ENCODE results near the gene CAPN8. TPM values are rescaled to one million over a fixed set of nuclear protein-coding genes. Genes with fewer than 3 reads are reported as not detected.

Gene CAPN8
- polyA plus RNA-seq, 1 donor (not counting 4 experiments of a cell fraction or from before 2014, with no cell fraction given), result 4.7 TPM

DNA sequence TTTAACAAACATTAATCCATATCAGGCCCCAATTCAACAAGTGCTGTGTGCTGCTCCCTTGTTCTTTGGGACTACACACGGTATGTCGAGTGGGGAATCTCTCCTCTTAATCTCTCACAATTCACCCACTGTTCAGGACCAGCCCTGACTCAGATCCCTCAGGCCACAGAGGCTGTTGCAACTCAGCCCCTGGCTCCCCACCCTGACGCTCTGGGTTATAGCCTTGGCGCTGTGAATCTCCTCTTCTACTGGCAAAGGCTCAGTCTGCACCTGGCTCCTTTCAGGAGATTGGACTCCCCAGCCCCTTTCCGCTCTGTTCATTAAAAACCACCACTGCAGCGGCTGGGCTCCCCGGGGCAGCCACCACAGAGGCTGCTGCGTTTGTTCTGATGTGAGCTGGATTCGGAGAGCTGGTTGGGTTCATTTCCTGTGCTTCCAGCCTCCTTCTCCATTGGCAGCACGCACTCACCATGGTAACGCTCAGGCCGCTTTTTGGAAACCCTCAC, 13.0 kb downstream of the CAPN8 start:
- no peaks in the 10 kb centered on the region for H3K79me2 ChIP-seq (ENCODE audit: control insufficient read depth, insufficient read depth, low read length)
- FAIRE-seq (peak; percentile 92), DNase-seq (ENCODE audit: low read depth, low spot score) (no peak)
- no peaks in the 10 kb centered on the region for H4K20me1 ChIP-seq (ENCODE audit: control insufficient read depth, extremely low read depth, insufficient read depth, low read length)
- peak overlapping the region; percentile 29 for H3K27ac ChIP-seq (ENCODE audit: control insufficient read depth, insufficient read depth, low read length)
- no peak overlapping the region for H3K4me3 ChIP-seq (ENCODE audit: control insufficient read depth in 2 of 3, extremely low read depth in 1 of 3, insufficient read depth in 2 of 3, low read depth in 1 of 3, low read length in 3 of 3)
- H3K4me1 ChIP-seq (ENCODE audit: control insufficient read depth, extremely low read depth, insufficient read depth, low read length), result peaks cover 32% of the 10 kb centered on the region
- H3K4me2 ChIP-seq (ENCODE audit: control insufficient read depth, extremely low read depth, insufficient read depth, low read depth, low read length), result peak overlapping the region; percentile 63
- H2AFZ ChIP-seq (ENCODE audit: control insufficient read depth, low read length), result peak overlapping the region; percentile 60
- no peaks in the 10 kb centered on the region for H3K9me3 ChIP-seq (ENCODE audit: control insufficient read depth, low read depth, low read length)
- H3K9ac ChIP-seq (ENCODE audit: control insufficient read depth, extremely low read depth, insufficient read depth, low read length), result peak overlapping the region; percentile 19
- TF ChIP-seq EZH2 (IDR thresholded peaks at IDR 0.05; ENCODE audit: low read length), result no peak
- TF ChIP-seq, protein P1, sequence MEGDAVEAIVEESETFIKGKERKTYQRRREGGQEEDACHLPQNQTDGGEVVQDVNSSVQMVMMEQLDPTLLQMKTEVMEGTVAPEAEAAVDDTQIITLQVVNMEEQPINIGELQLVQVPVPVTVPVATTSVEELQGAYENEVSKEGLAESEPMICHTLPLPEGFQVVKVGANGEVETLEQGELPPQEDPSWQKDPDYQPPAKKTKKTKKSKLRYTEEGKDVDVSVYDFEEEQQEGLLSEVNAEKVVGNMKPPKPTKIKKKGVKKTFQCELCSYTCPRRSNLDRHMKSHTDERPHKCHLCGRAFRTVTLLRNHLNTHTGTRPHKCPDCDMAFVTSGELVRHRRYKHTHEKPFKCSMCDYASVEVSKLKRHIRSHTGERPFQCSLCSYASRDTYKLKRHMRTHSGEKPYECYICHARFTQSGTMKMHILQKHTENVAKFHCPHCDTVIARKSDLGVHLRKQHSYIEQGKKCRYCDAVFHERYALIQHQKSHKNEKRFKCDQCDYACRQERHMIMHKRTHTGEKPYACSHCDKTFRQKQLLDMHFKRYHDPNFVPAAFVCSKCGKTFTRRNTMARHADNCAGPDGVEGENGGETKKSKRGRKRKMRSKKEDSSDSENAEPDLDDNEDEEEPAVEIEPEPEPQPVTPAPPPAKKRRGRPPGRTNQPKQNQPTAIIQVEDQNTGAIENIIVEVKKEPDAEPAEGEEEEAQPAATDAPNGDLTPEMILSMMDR (optimal IDR thresholded peaks at IDR 0.05 in 1 of 3, IDR thresholded peaks at IDR 0.05 in 1 of 3, conservative IDR thresholded peaks at IDR 0.05 in 1 of 3; ENCODE audit: extremely low read depth in 1 of 3, insufficient read depth in 2 of 3, low read length in 3 of 3), result no peak
- no peaks in the 10 kb centered on the region for H3K27me3 ChIP-seq (ENCODE audit: control insufficient read depth, extremely low read depth, insufficient read depth, low read length)
- H3K36me3 ChIP-seq (ENCODE audit: control insufficient read depth in 2 of 2, extremely low read depth in 1 of 2, insufficient read depth in 2 of 2, low read length in 2 of 2), result no peaks in the 10 kb centered on the region
- dilution Hi-C loops (cut with MboI; ENCODE audit: extremely low pct_ligation_motif_present, low sequenced_read_pairs), result no loop called here
- no peaks in the 10 kb centered on the region for H3K9me1 ChIP-seq (ENCODE audit: control insufficient read depth, extremely low read depth, insufficient read depth, low read length)

DNA sequence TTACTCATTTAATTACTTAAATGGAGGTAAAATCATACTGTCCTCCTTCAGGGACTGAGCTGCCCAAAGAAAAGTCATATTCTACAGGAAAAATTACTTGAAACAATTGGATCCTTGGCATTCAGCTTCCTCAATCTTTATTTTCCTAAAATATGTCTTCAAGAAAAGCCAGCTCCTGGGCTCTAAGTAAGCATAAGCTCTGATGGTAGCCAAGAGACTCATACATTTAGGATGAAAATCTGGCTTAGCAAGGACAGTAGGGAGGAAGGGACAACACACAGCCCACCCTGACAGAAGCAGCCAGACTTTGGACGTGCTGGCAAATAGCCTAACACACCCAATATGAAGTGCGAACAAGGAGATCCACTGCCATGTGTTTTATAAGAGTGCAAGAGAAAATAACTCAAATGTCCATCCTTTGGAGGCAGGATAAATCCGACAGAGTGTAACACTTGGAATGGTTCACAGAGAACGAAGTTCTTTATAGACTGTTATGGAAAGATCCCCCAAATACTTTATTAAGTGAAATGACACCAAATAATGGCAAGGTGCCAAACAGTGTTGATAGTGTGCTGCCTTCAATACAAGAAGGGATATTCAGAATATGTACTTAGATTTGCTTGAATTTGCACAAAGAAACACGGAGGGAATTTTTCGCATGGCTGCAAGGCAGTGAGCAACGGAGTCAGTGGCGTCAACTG, 14.1 kb downstream of the CAPN8 start:
- H3K4me1 ChIP-seq (ENCODE audit: control insufficient read depth, extremely low read depth, insufficient read depth, low read length), result peaks cover 32% of the 10 kb centered on the region

More for the DNA sequence above, 14.1 kb downstream of the CAPN8 start:
- no peak for FAIRE-seq
- dilution Hi-C loops (cut with MboI; ENCODE audit: extremely low pct_ligation_motif_present, low sequenced_read_pairs), result no loop called here
- Histone ChIP-seq H3K36me3 (ENCODE audit: control insufficient read depth in 2 of 2, extremely low read depth in 1 of 2, insufficient read depth in 2 of 2, low read length in 2 of 2) (no peaks in the 10 kb centered on the region), H4K20me1 (ENCODE audit: control insufficient read depth, extremely low read depth, insufficient read depth, low read length) (no peaks in the 10 kb centered on the region), H3K27me3 (ENCODE audit: control insufficient read depth, extremely low read depth, insufficient read depth, low read length) (no peaks in the 10 kb centered on the region), H3K79me2 (ENCODE audit: control insufficient read depth, insufficient read depth, low read length) (no peaks in the 10 kb centered on the region), H3K4me2 (ENCODE audit: control insufficient read depth, extremely low read depth, insufficient read depth, low read depth, low read length) (no peak overlapping the region), H3K9me1 (ENCODE audit: control insufficient read depth, extremely low read depth, insufficient read depth, low read length) (no peaks in the 10 kb centered on the region), H2AFZ (ENCODE audit: control insufficient read depth, low read length) (no peak overlapping the region), H3K9ac (ENCODE audit: control insufficient read depth, extremely low read depth, insufficient read depth, low read length) (no peak overlapping the region), H3K9me3 (ENCODE audit: control insufficient read depth, low read depth, low read length) (no peaks in the 10 kb centered on the region), H3K4me3 (ENCODE audit: control insufficient read depth in 2 of 3, extremely low read depth in 1 of 3, insufficient read depth in 2 of 3, low read depth in 1 of 3, low read length in 3 of 3) (no peak overlapping the region), H3K27ac (ENCODE audit: control insufficient read depth, insufficient read depth, low read length) (no peak overlapping the region)
- no peak for DNase-seq (ENCODE audit: low read depth, low spot score)
- TF ChIP-seq EZH2 (IDR thresholded peaks at IDR 0.05; ENCODE audit: low read length), result no peak
- TF ChIP-seq, protein P1 (optimal IDR thresholded peaks at IDR 0.05 in 1 of 3, IDR thresholded peaks at IDR 0.05 in 1 of 3, conservative IDR thresholded peaks at IDR 0.05 in 1 of 3; ENCODE audit: extremely low read depth in 1 of 3, insufficient read depth in 2 of 3, low read length in 3 of 3), result no peak
